ENCODE results near the gene FOXJ1.

DNA sequence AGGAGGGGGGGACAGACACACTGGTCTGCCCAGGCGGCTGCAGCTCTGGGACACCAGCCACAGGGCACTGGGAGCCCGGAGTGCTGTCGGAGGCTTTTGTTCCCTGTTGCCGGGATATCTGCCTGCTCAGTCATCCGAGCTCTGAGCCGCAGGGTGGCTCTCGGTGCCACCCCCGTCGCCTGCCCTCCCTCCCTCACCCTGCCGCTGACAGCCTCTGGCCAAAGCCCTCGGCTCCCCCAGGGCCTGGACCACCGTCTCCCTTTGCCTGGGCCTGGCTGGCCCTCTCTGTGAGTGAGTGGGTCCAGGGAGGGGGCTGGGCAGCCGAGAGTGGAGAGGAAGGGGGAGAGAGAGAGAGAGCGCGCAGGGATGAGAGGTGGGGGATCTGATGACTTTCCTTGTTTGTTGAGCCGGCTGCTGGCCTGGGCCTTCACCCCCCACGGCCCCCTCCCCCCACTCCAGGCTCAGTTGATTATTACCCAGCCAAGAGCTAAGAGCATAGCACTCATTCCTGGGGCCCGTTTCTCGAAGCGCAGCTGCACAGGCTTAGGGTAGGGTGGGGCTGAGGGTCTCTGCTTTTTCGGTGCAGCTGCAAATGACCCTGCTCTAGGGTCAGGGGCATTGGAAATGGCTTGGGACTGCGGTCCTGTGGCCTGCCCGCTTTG, 2.7 kb downstream of the FOXJ1 start:
- TF ChIP-seq, protein P1, sequence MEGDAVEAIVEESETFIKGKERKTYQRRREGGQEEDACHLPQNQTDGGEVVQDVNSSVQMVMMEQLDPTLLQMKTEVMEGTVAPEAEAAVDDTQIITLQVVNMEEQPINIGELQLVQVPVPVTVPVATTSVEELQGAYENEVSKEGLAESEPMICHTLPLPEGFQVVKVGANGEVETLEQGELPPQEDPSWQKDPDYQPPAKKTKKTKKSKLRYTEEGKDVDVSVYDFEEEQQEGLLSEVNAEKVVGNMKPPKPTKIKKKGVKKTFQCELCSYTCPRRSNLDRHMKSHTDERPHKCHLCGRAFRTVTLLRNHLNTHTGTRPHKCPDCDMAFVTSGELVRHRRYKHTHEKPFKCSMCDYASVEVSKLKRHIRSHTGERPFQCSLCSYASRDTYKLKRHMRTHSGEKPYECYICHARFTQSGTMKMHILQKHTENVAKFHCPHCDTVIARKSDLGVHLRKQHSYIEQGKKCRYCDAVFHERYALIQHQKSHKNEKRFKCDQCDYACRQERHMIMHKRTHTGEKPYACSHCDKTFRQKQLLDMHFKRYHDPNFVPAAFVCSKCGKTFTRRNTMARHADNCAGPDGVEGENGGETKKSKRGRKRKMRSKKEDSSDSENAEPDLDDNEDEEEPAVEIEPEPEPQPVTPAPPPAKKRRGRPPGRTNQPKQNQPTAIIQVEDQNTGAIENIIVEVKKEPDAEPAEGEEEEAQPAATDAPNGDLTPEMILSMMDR (IDR thresholded peaks at IDR 0.05; ENCODE audit: insufficient read depth, low read length, poor library complexity, severe bottlenecking): no peak
- TF ChIP-seq EZH2phosphoT487 (conservative IDR thresholded peaks at IDR 0.05; ENCODE audit: low read length): no peak

Data from SU-DHL-6 (cell line).